Activated T-helper 2 cell treated with anti-CD3 and anti-CD28 coated beads, Interferon-gamma antibody, Interleukin-2, Interleukin-4, amounts not matched to agents 10 μg/mL and 5 μg/mL and 100 μg/mL, durations not matched to agents 14 hours and 24 hours and 36 hours (primary cell): ENCODE data around the gene PPM1L. TPM values are rescaled to one million over a fixed set of nuclear protein-coding genes. Genes with fewer than 3 reads are reported as not detected.

Experiments
- DNase-seq: peaks from one replicate; pipeline ENCODE4 v3.0.0; 2021; ENCODE audit warnings: low spot score
- H3K27ac Mint-ChIP-seq: one replicate; pipeline ENCODE4 v1.8.0; 2021; ENCODE audit warnings: mixed read lengths
- H3K27me3 Mint-ChIP-seq: one replicate; pipeline ENCODE4 v1.8.0; 2021; ENCODE audit warnings: low read depth, mixed read lengths
- H3K36me3 Mint-ChIP-seq: one replicate; pipeline ENCODE4 v1.8.0; 2021; ENCODE audit warnings: low read depth, mixed read lengths
- H3K4me1 Mint-ChIP-seq: one replicate; pipeline ENCODE4 v1.8.0; 2021; ENCODE audit warnings: low read depth, mixed read lengths
- H3K4me3 Mint-ChIP-seq: one replicate; pipeline ENCODE4 v1.8.0; 2021; ENCODE audit warnings: low read depth, mild to moderate bottlenecking, moderate library complexity, mixed read lengths
- H3K9me3 Mint-ChIP-seq: one replicate; pipeline ENCODE4 v1.8.0; 2021; ENCODE audit warnings: mixed read lengths
- intact Hi-C: fragments of 100-400 bp; cut with micrococcal nuclease; formaldehyde crosslinking; loops from one replicate; pipeline ENCODE4 v1.15.1; 2023
- total RNA-seq: library from RNA; stranded (reverse); gene quantifications from 2 replicates; pipeline ENCODE4 v1.2.3, GENCODE V29; 2022

The PPM1L gene
- total RNA-seq, 1 donor from 2014 or later: 2.6 TPM

GRCh38 chr3:160906646-160907045 is 150.6 kb downstream of the PPM1L start:
- Mint-ChIP-seq H3K36me3 (no peaks in the 10 kb centered on the region), H3K4me1 (no peaks in the 10 kb centered on the region), H3K9me3 (no peaks in the 10 kb centered on the region), H3K27me3 (peaks cover 3% of the 10 kb centered on the region), H3K4me3 (no peak overlapping the region), H3K27ac (no peak overlapping the region)
- no peak for DNase-seq
- intact Hi-C loops: no loop called here

- Mint-ChIP-seq H3K4me3 (no peak overlapping the region), H3K9me3 (no peaks in the 10 kb centered on the region), H3K4me1 (no peaks in the 10 kb centered on the region), H3K27ac (no peak overlapping the region), H3K27me3 (no peaks in the 10 kb centered on the region), H3K36me3 (no peaks in the 10 kb centered on the region)
- intact Hi-C loops: no loop called here
- no peak for DNase-seq
These were observed 153.9 kb downstream of the PPM1L start for GRCh38 chr3:160909917-160910316.

GRCh38 chr3:160911411-160911810 is 155.4 kb downstream of the PPM1L start:
- Mint-ChIP-seq H3K27ac (no peak overlapping the region), H3K4me3 (no peak overlapping the region), H3K9me3 (no peaks in the 10 kb centered on the region), H3K36me3 (no peaks in the 10 kb centered on the region), H3K4me1 (no peaks in the 10 kb centered on the region), H3K27me3 (no peaks in the 10 kb centered on the region)
- intact Hi-C loops: no loop called here
- DNase-seq: no peak

DNA sequence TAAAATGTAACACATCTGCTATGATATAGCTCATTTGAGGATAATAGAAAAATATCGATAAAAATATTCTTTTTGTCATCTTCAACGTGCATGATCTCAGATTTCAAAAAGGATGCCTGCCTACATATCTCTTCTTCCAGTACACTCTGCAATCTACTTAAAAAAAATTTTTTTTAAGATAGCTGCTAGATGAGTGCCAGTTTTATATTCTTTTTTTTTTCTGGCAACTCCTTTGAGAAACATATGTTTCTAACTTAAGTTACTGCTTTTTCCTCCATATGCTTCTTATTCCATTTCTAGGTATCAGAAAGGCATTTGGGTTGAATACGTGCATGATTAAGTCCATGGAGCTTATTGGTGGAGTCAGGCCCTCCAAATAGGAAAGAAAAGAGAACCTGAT is 160.4 kb downstream of the PPM1L start:
- H3K27ac Mint-ChIP-seq: no peak overlapping the region
- H3K9me3 Mint-ChIP-seq: no peaks in the 10 kb centered on the region
- H3K27me3 Mint-ChIP-seq: no peaks in the 10 kb centered on the region
- H3K4me3 Mint-ChIP-seq: no peak overlapping the region
- H3K4me1 Mint-ChIP-seq: no peaks in the 10 kb centered on the region
- H3K36me3 Mint-ChIP-seq: no peaks in the 10 kb centered on the region
- DNase-seq: no peak
- intact Hi-C loops: no loop called here

- intact Hi-C loops: no loop called here
- Mint-ChIP-seq H3K27ac (no peak overlapping the region), H3K36me3 (no peaks in the 10 kb centered on the region), H3K9me3 (no peaks in the 10 kb centered on the region), H3K27me3 (peaks cover 1% of the 10 kb centered on the region), H3K4me1 (no peaks in the 10 kb centered on the region), H3K4me3 (no peak overlapping the region)
- DNase-seq: no peak
These were observed 163.9 kb downstream of the PPM1L start for GRCh38 chr3:160919942-160920341.

DNA sequence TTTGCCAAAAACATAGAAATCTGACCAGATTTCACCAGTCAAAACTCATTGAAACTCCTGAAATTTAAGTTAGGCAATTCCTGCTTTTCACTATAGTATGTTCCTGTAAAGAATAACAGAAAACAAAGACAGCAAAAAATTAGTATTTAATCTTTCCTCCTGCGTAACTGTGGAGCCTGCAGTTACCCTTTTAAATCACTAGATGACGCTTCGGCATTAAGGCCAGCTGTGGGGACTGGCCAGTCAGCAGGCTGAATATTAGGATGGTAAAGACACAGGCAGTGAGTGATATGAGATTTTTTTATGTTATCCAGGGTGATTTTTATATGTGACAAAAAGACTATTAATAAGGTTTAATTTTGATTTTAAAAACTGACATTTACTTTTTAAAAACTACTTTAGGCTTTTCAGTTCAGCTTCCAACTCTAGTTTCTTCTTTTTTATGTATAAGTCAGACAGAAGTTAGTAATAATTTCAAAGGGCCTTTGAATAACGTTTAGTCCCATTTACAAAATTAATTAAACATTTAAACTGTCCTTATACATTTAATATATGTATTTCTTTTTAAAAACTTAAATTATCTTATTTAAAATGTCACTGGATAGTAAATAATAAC is 165.1 kb downstream of the PPM1L start:
- intact Hi-C loops: no loop called here
- Mint-ChIP-seq H3K9me3 (no peaks in the 10 kb centered on the region), H3K27me3 (peaks cover 2% of the 10 kb centered on the region), H3K4me1 (no peaks in the 10 kb centered on the region), H3K36me3 (no peaks in the 10 kb centered on the region), H3K4me3 (no peak overlapping the region), H3K27ac (no peak overlapping the region)
- no peak for DNase-seq

- Mint-ChIP-seq H3K4me3 (no peak overlapping the region), H3K27ac (no peak overlapping the region), H3K4me1 (no peaks in the 10 kb centered on the region), H3K9me3 (no peaks in the 10 kb centered on the region), H3K27me3 (peaks cover 2% of the 10 kb centered on the region), H3K36me3 (no peaks in the 10 kb centered on the region)
- DNase-seq: no peak
- intact Hi-C loops: no loop called here
These were observed 168.7 kb downstream of the PPM1L start for GRCh38 chr3:160924776-160925175.

- no peaks in the 10 kb centered on the region for H3K4me1 Mint-ChIP-seq
- H3K27ac Mint-ChIP-seq: no peak overlapping the region
- peaks cover 8% of the 10 kb centered on the region for H3K27me3 Mint-ChIP-seq
- intact Hi-C loops: no loop called here
- H3K36me3 Mint-ChIP-seq: no peaks in the 10 kb centered on the region
- H3K4me3 Mint-ChIP-seq: no peak overlapping the region
- no peaks in the 10 kb centered on the region for H3K9me3 Mint-ChIP-seq
- no peak for DNase-seq
These were observed 171.6 kb downstream of the PPM1L start for GRCh38 chr3:160927620-160928019.

- no peak overlapping the region for H3K4me3 Mint-ChIP-seq
- intact Hi-C loops: no loop called here
- H3K27me3 Mint-ChIP-seq: peaks cover 8% of the 10 kb centered on the region
These were observed 172.2 kb downstream of the PPM1L start for GRCh38 chr3:160928183-160928726.

GRCh38 chr3:160929595-160929994 is 173.6 kb downstream of the PPM1L start:
- Mint-ChIP-seq H3K9me3 (no peaks in the 10 kb centered on the region), H3K4me3 (no peak overlapping the region), H3K27me3 (peaks cover 8% of the 10 kb centered on the region), H3K36me3 (no peaks in the 10 kb centered on the region), H3K27ac (no peak overlapping the region), H3K4me1 (no peaks in the 10 kb centered on the region)
- intact Hi-C loops: no loop called here
- no peak for DNase-seq

More at GRCh38 chr3:160928183-160928726, 172.2 kb downstream of the PPM1L start:
- no peaks in the 10 kb centered on the region for H3K36me3 Mint-ChIP-seq
- H3K9me3 Mint-ChIP-seq: no peaks in the 10 kb centered on the region
- no peaks in the 10 kb centered on the region for H3K4me1 Mint-ChIP-seq
- H3K27ac Mint-ChIP-seq: no peak overlapping the region
- DNase-seq: no peak

- no peaks in the 10 kb centered on the region for H3K9me3 Mint-ChIP-seq
- intact Hi-C loops: no loop called here
- H3K27ac Mint-ChIP-seq: no peak overlapping the region
- no peaks in the 10 kb centered on the region for H3K36me3 Mint-ChIP-seq
- H3K27me3 Mint-ChIP-seq: peaks cover 6% of the 10 kb centered on the region
- no peak for DNase-seq
- H3K4me1 Mint-ChIP-seq: no peaks in the 10 kb centered on the region
- H3K4me3 Mint-ChIP-seq: no peak overlapping the region
These were observed 175.4 kb downstream of the PPM1L start for GRCh38 chr3:160931474-160931873.

- Mint-ChIP-seq H3K4me3 (no peak overlapping the region), H3K9me3 (no peaks in the 10 kb centered on the region), H3K4me1 (no peaks in the 10 kb centered on the region), H3K27ac (no peak overlapping the region), H3K27me3 (peaks cover 7% of the 10 kb centered on the region), H3K36me3 (no peaks in the 10 kb centered on the region)
- DNase-seq: no peak
- intact Hi-C loops: no loop called here
These were observed 179.5 kb downstream of the PPM1L start for GRCh38 chr3:160935413-160936095.

GRCh38 chr3:160941885-160942494 is 186.0 kb downstream of the PPM1L start:
- no peaks in the 10 kb centered on the region for H3K36me3 Mint-ChIP-seq
- DNase-seq: peak; percentile 32
- H3K4me1 Mint-ChIP-seq: peaks cover 3% of the 10 kb centered on the region
- peaks cover 7% of the 10 kb centered on the region for H3K27me3 Mint-ChIP-seq
- H3K4me3 Mint-ChIP-seq: no peak overlapping the region
- no peaks in the 10 kb centered on the region for H3K9me3 Mint-ChIP-seq
- intact Hi-C loops: loop anchor here (1.0 to 5.0 kb wide), 3 partner anchors 190 to 255 kb away; no protein-coding TSS in a partner anchor
- H3K27ac Mint-ChIP-seq: no peak overlapping the region
